22Rv1 (cell line): Measurements from ENCODE around the gene BEST2.

ENCODE experiments used
- CTCF ChIP-seq: fragments of 450-650 bp; IDR thresholded peaks from 2 replicates; pipeline ENCODE4 v1.5.1; 2017; ENCODE audit warnings: mild to moderate bottlenecking
- ZFX ChIP-seq: fragments of 450-650 bp; IDR thresholded peaks from 2 replicates; pipeline ENCODE4 v1.6.1; 2017; ENCODE audit warnings: antibody characterized with exemption, borderline replicate concordance

GRCh38 chr19:12723641-12724426, 27.8 kb upstream of the BEST2 start, which contains the start of gene TNPO2:
- TF ChIP-seq CTCF (no peak), ZFX (no peak)
